PFSK-1 (cell line): ENCODE measurements around the gene SGCA.

Experiments
- FOXP2 ChIP-seq: optimal IDR thresholded peaks from 2 replicates; pipeline ENCODE3; 2011; ENCODE audit warnings: borderline replicate concordance, control low read depth, inconsistent platforms; ENCODE audit not compliant: insufficient read depth; ENCODE audit errors: extremely low read length, extremely low read depth
- POLR2AphosphoS5 ChIP-seq: IDR thresholded peaks from 2 replicates; pipeline ENCODE4 v1.6.1; 2012; ENCODE audit warnings: low read depth, mild to moderate bottlenecking, control low read depth, low read length, moderate library complexity
- REST ChIP-seq, 2 experiments: IDR thresholded peaks; 2 replicates each; pipeline versions ENCODE4 v1.6.1 to v1.8.0; 2011 to 2012; ENCODE audit warnings: low read depth in 2 of 2, low read length in 2 of 2, control low read depth in 1 of 2, inconsistent platforms in 1 of 2, mild to moderate bottlenecking in 1 of 2, moderate library complexity in 1 of 2; ENCODE audit not compliant: insufficient read depth in 1 of 2
- SIN3A ChIP-seq: IDR thresholded peaks from 2 replicates; pipeline ENCODE4 v1.6.1; 2012; ENCODE audit warnings: mild to moderate bottlenecking, low read length, moderate library complexity, borderline replicate concordance; ENCODE audit not compliant: insufficient read depth
- TAF1 ChIP-seq: IDR thresholded peaks from 2 replicates; pipeline ENCODE4 v1.6.1; 2012; ENCODE audit warnings: low read length, control low read depth, borderline replicate concordance; ENCODE audit not compliant: insufficient read depth

SGCA gene

DNA sequence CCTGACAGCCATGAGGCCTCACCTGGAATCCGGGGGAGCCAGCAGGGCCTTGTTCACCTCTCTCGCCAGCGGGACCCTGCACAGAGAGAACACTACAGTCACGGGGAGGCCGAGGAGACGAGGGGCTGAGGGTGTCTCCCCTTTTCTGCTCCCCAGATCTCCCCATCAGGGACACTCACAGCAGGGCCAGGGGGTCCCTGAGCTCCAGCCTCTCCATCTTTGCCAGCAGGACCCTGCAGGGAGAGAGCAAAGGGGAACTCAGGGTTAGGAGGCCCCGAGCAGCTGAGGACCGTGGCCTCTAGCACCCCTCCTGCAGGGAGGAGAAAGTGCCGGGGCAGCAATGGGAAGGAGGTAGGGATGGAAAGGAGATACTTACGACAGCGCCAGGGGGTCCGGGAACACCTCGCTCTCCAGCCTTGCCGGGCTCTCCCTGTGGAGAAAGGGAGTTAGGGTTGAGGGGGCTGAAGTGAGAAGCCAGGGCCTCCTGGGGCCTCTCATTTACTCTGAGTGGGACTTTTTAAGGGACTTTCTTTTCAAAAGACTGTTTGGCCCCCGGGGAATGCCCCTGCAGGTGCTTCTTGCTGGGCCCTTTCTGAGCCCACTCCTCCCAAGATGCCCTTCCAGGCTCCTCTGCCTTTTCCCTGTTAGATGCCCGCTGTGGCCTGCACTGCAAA is 26.9 kb downstream of the SGCA start:
- TF ChIP-seq FOXP2 (no peak), SIN3A (no peak), REST (IDR thresholded peaks at IDR 0.05; ENCODE audit: insufficient read depth in 1 of 2, low read depth in 2 of 2, low read length in 2 of 2) (no peak), TAF1 (no peak), POLR2AphosphoS5 (no peak)

DNA sequence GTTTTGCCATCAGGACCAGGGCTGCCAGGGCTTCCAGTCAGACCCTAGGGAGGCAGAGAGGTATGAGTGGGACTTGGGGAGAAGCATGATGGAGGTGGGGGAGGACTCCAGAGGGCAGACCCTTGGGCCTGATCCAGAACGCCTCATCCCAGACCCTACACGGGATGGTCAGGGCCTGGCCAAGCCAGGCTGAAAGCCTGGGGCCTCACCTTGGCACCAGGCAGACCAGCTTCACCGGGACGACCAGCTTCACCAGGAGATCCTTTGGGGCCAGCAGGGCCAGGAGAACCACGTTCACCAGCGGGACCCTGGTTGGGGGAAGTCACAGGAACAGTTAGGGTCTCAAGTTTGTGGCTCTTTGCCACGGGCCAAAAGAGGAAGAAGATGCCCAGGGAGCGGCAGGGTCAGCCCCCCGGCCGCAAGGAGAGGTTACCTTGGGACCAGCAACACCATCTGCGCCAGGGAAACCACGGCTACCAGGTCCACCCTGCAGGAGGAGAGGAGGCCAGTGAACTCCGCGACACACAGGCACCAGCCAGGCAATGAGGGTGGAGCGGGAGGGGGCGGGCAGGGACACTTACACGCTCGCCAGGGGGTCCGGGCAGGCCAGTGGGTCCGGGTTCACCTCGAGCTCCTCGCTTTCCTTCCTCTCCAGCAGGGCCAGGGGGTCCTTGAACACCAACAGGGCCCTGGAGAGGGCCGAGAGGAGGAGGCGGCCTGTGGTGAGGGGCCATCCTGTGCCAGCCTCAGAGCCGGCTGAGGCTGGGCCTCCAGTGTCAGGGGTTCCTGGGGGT is 28.5 kb downstream of the SGCA start:
- TF ChIP-seq TAF1 (no peak), REST (IDR thresholded peaks at IDR 0.05; ENCODE audit: insufficient read depth in 1 of 2, low read depth in 2 of 2, low read length in 2 of 2) (no peak), FOXP2 (no peak), SIN3A (no peak), POLR2AphosphoS5 (no peak)

- no peak for TF ChIP-seq TAF1
- no peak for TF ChIP-seq SIN3A
- no peak for TF ChIP-seq REST (IDR thresholded peaks at IDR 0.05; ENCODE audit: insufficient read depth in 1 of 2, low read depth in 2 of 2, low read length in 2 of 2)
- TF ChIP-seq FOXP2 = no peak
- no peak for TF ChIP-seq POLR2AphosphoS5
These were observed 29.4 kb downstream of the SGCA start for GRCh38 chr17:50194934-50195865.

- no peak for TF ChIP-seq TAF1
- no peak for TF ChIP-seq FOXP2
- TF ChIP-seq POLR2AphosphoS5 = no peak
- no peak for TF ChIP-seq SIN3A
- TF ChIP-seq REST (IDR thresholded peaks at IDR 0.05; ENCODE audit: insufficient read depth in 1 of 2, low read depth in 2 of 2, low read length in 2 of 2) = no peak
These were observed 30.2 kb downstream of the SGCA start for GRCh38 chr17:50196036-50196435.
